GM15510 (cell line): Measurements from ENCODE around the gene APC2.

Experiments
- POLR2A ChIP-seq: IDR thresholded peaks from 3 replicates; pipeline ENCODE4 v1.6.1; 2011; ENCODE audit warnings: borderline replicate concordance; ENCODE audit not compliant: insufficient read length; ENCODE audit errors: extremely low read depth

The APC2 gene

DNA sequence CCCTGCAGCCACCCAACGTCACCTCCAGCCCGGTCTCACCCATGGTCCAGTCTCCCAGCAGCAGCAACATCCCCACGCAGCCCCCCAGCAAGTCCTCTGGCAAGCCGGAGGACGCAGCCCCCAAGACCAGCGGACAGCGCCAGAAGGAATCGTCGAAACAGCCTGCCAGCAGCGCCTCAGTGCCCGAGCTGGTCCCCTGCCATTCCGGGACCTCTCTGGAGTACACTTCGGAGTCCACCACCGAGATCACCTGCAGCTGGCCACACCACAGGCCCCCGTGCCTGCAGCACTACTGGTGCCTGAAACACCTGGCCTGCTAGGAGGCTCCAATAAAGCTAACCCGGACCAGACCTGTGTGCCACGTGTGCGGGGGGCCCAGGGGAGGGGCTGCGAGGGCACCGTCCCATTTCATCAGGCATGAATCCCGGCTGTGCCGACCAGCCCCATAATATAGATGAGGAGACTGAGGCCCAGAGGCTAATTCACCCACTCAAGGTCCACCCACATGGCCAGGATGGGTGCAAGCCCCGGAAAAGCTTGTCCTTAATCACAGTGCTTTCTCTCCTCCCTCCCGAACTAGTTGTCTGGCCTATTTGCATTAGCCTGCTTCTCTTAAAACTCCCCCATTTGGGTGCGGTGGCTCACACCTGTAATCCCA is 47.8 kb downstream of the APC2 start:
- no peak for TF ChIP-seq POLR2A

DNA sequence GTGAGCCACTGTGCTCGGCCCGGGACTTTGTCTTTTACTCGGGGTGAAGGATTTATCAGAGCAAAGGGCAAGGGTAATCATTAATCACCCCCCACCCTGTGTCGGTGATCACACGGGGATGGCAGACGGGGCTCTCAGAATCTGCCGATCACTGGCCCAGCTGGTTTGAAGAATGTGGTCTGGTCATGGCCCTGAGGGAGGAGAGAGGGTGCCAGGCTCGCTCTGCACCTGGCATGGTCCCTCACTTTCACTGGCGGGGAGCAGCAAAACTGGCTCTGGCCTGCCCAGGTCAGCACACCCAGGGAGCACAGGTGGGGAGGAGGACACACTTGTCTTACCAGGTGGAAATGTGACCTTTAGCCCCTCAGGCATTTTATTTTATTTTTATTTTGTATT is 51.3 kb downstream of the APC2 start:
- no peak for TF ChIP-seq POLR2A

DNA sequence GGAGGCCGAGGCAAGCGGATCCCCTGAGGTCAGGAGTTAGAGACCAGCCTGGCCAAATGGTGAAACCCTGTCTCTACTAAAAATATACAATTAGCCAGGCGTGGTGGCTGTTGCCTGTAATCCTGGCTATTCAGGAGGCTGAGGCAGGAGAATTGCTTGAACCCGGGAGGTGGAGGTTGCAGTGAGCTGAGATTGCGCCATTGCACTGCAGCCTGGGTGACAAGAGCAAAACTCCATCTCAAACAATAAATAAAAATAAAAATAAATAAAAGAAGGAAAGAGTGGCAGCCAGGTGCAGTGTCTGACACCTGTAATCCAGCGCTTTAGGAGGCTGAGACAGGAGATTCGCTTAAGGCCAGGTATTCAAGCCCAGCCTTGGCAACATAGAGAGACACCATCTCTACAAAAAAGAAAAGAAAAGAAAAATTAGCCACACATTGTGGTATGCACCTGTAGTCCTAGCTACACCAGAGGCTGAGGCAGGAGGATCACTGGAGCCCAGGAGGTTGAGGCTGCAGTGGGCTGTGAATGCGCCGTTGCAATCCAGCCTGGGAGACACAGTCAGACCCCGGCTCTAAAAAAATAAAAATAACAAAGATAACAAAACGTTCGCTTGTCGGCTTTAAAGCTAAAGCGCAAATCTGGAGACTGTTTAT is 52.6 kb downstream of the APC2 start:
- TF ChIP-seq POLR2A, result no peak

DNA sequence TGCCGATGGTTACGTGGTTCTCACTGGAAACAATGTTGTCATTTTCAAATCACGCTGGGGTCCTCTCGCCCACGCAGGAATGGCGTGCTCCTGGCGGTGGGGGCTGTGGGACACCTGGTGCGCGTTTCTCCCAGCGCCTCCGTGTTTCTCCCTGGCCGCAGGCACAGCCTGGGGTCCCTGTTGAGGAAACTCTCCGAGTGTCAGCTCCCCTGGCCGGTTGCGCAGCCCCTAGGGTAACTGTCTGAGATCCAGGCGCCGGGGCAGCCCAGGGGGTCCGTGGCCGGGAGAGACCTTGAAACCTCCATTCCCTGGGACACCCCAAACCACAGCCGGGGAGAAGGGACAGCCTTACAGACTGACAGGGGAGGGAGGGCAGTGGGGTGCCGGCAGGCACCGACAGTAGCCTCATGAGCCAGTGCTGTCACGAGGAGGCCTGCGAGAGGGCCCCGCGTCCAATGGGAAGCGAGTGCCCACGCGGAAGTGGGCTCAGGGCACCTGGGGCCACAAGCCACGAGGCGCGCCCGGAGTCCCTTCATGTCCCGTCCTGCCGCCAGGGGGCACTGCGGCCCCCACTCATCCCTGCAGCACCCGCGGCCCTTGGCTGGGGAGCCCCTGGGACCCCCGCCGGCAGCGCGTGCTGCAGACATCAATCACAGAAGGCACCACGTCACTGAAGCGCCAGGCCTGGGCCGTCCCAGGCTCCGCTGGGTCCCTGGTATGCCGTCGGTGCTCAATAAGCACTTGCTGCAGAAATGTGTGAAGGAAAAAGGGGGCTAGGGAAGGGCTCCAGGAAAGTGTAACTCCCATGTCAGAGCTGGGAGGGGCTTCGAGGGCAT is 53.4 kb downstream of the APC2 start:
- TF ChIP-seq POLR2A, result no peak

DNA sequence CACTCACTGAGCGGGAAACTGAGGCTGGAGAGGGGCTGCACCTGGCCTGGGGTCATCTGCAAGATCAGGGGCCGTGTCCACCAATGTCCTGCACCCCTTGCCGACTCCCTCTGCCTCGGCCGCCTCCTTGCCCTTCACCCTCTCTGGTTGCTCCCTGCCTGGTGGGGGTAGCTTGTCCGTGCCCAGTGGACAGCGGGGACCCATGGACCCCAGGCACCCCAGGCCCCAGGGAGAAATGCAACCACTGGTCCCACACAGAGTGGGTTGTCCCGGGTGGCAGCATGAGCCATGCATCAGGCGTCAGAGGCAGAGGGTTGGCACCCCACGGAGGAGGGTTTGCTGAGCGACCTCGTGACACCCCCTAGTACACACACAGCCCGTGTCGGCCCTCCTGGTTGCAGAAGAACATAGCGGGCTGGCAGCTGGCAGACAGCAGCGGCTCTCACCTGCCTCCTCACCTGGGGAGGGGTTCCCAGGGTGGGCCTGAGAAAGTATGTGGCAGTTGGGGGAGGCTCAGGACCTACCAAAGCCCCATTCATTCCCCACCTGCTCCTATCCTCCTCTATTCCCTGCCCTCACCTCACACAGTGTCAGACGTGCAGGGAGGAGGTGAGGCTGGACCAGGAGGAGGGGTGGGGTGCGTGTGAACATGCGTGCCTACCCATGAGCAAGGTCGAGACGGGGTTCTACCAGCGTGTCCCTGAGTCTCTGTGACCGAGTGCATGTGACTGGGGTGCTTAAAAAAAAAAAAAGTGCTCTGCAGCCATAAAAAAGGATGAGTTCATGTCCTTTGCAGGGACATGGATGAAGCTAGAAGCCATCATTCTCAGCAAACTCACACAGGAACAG is 54.2 kb downstream of the APC2 start:
- TF ChIP-seq POLR2A, result no peak

DNA sequence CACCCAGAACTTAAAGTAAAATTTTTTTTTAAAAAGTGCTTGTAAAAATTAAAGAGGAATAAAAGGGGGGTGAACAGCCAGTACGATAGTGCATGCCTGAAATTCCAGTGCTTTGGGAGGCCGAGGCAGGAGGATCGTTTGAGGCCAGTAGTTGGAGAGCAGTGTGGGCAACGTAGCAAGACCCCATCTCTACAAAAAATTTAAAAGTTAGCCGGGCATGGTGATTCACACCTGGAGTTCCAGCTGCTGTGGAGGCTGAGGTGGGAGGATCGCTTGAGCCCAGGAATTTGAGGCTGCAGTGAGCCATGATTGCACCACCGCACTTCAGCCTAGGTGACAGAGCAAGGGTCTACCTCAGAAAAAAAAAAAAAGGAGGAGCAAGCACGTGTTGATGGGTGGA is 55.1 kb downstream of the APC2 start:
- no peak for TF ChIP-seq POLR2A

DNA sequence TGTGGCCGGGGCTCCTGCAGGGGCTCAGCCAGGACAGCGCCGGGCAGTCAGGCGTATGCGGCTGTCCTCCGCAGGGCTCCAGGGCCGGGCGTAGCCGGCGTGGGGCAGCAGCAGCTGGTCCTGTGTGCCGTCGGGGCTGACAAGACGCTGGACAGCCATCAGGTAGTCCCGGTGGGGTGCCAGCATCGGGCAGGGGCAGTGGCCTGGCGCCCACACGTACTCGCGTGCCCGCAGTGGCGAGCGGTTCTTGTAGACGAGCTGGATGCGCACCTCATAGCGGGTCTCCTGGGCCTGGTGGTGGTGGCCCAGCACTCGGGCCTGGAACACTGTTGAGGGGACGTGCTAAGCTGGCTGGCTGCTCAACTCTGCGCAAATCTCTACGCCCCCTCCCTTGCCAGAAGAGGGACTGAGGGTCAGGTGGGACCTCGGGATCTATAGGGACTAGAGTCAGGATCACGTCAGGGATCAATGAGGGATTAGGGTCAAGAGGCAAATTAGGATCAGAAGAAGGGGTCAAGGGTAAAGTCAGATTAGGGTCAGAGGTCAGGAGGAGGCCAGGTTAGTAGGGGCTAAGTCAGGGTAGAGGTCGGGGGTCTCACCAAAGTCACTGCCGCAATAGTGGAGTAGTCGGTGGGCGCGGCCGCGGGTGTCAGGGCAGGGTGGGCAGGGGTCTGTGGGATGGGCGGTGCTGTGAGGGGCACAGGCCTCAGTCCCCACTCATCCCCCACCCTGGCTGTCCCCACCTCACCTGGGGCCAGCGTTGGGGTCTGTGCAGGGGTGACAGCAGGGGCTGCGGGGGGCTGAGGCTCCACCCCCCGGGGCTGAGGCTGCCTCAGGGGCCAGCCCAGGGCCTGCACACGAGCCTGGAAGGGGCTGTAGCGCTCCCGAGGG is 56.3 kb downstream of the APC2 start:
- no peak for TF ChIP-seq POLR2A

DNA sequence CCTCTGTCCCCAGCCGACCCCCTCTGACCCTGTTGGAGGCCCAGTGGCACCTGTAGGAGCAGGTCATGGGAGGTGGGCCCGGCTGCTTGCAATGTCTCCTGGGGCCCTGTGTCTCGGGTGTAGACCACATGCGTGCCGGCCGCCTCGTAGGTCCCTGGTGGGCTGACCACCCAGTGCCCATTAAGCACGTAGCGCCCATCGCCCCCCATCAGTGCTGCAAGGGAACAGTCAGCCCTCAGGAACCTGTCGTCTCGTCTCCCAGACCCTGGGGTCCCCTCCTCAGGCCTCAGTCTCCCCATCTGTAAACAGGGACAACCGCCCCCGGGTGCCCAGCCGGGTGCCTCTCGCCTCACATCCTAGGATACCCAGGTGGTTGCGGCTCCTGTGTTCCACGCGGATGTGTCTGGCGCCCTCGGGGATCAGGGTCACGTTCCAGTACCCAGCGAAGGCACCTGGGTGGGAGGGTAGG is 57.3 kb downstream of the APC2 start:
- TF ChIP-seq POLR2A, result no peak

DNA sequence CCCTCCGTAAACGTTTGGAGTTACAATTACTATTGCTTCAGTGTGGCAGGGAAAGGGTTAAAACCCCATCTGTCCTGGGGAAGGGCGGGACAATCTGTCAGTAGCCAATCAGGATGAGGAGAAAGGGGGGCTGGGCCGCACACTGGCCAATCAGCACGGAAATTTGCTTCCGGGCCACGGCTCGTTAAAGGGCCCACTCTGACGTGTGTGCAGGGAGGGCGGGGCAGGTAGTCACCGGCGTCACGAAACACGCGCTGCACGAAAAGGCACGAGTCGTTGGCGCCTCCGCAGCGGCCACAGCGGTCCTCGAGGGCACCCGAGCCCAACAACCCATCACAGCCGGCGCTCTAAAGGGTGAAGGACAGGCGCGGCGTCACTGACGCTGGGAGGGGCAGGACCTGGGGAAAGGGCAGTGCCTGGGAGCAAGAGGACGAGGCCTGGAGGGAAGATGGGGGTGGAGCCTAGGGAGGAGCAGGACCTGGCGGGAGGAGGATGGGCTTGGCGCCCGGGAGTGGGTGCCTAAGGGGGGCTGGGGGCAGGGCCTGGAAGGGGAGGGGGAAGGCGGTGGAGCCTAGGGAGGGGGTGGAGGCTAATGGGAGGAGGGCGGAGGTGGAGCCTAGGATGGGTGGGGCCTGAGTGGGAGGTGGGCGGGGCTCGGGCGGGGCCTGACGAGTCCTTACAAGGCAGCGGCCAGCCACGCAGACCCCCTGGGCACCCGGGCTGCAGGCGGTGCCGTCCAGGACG is 58.0 kb downstream of the APC2 start:
- TF ChIP-seq POLR2A, result no peak

DNA sequence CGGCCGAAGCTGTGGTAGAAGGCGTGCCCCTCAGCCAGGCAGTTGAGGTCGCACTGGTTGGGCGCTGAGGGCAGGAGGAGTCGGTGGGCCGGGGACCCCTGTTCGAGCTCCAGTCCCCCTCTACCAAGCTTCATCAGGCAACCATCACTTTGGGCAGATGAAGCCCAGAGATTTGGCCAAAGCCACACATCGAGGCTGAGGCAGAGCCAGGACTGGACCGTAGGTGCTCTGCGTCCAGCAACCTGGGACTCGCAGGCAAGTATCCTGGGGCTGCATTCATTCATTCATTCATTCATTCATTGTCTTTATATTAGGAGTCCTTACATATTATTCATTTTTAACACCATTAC is 58.6 kb downstream of the APC2 start:
- TF ChIP-seq POLR2A, result no peak

DNA sequence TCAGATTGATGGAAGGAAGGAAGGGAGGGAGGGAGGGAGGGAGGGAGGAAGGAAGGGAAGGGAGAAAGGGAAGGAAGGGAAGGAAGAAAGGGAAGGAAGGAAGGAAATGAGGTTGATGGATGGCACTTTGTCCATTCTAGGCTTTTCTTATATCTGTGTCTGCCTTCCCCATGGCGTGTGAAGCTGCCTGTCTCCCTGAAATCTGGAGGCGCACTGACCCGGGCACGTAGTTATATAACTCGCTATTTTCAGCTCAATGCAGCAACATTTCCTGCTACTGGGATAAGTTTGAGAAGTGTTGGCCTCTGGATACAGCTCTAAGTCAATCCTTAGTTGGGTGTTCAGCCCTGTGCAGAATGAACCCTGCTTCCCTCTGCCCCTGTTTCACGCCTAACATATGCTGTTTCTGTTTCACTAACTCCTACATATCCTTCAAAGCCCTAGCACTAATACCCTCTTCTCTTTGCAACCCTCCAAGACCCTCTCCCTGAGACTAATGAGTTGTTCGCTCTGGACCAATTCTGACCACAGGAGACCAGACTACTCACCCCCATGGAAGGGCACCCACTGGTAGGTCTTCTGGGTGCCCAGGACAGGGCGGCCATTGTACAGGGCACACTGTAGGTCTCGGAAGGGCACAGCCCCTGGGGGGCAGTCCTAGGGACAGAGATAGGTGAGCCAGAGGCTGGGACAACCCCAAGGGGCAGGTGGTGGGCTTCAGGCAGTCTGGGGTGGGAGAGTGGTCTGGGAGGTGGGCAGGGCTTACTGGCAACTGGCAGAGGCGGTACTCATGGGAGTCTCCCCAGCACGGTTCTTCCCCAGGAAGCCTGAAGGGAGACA is 59.9 kb downstream of the APC2 start:
- TF ChIP-seq POLR2A, result no peak

DNA sequence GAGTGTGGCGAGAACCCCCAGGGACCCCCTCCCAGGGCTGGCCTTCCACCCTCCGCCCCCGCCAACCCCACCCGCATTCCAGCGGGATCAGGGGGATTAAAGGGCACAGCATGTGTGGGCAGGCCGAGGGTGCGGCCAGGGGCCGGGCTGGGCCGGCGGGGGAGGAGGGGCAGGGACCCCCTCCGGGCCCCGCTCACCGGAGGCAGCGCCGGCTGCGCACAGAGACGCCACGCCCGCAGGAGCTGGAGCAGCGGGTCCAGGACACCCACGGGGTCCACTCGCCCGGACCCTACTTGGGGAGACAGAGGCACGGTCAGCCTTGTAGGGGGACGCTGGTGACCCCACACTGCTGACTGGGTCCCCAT is 60.5 kb downstream of the APC2 start:
- no peak for TF ChIP-seq POLR2A
